ENCODE measurements around the gene LRBA.

- TF ChIP-seq CTCF (IDR thresholded peaks at IDR 0.05; ENCODE audit: low read length) (no peak), EZH2 (optimal IDR thresholded peaks at IDR 0.05; ENCODE audit: low read depth, low read length) (no peak), EZH2phosphoT487 (IDR thresholded peaks at IDR 0.05; ENCODE audit: low read length) (no peak)
Measured at GRCh38 chr4:150600812-150601445, 414.2 kb downstream of the LRBA start.

Data from MM.1S (cell line).